DMS153 treated with DMSO at 0.1 percent for 48 hours (cell line): ENCODE data around the gene HSPA9.
"Not testable (repeated sequence)": the region's sequence is repeated elsewhere in the genome, so short reads cannot be mapped to it uniquely, and the experiment has no call there.

Source experiments
- DNase-seq: peaks from one replicate; lab custom pipeline; 2025; ENCODE audit not compliant: unreplicated experiment; lab: John Stamatoyannopoulos, UW

The HSPA9 gene

GRCh38 chr5:138536215-138536614, 39.0 kb downstream of the HSPA9 start:
- DNase-seq, result no peak

DNA sequence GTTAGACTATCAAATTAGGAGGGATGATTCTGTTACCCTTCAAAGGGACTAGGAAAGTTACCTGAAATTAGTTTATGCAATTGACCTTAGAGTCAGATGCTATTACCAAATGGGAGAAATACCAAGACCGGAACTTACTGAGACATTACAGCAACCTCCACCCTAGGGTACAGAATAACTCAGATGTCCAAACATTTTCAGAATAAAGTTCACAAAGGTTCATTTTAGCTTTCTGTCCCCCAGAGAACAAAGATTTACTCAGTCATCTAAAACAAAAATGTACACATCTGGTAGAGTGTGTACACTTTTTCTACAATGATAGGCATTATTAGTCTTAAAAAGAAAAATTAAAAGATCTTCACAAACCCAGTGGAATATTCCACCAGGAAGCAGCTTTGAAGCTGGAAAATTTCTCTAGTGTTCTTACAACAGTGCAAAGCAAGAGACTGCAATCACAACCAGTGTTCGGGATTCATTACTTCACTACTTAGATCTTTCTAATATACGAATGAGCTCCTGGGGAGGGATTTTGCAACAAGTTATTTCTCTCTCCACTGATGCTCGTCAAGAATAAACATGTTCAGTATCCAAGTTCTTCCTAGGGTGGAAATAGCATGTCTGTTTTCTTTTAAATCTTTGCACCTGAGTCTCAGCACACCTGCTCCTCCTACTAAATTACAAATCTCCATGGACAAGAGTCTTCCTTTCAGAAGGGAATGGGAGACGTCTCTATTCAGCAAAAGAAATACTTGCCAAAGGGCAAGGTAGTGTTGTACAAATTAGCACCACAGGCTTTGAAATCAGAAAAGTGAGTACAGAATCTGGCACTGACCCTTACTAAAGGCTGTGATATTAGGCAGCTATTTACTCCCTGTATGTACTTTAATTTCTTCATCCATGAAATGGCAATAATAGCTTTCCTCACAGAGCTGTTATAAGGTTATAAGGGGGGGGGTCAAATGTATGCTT, 40.9 kb downstream of the HSPA9 start:
- no peak for DNase-seq

DNA sequence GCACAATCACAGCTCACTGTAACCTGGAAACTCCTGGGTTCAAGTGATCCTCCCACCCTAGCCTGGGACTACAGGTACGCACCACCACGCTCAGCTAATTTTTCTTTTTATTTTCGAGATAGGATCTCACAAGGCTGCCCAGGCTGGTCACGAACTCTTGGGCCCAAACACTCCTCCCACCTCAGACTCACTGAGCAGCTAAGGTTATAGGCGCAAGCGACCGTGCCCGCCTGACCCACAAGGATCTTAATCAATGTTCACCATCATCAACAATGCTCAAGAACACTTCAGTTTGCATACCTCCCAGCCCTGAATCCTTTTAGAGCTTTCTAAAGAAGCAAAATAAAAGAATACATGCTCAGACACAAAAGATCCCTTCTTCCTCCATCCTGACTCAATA, 45.4 kb downstream of the HSPA9 start:
- no peak for DNase-seq

GRCh38 chr5:138528744-138529469, 46.3 kb downstream of the HSPA9 start:
- no peak for DNase-seq

GRCh38 chr5:138528208-138528607, 47.0 kb downstream of the HSPA9 start:
- DNase-seq, result no peak

- DNase-seq, result no peak
Observed at GRCh38 chr5:138527170-138527569, 48.0 kb downstream of the HSPA9 start.

DNA sequence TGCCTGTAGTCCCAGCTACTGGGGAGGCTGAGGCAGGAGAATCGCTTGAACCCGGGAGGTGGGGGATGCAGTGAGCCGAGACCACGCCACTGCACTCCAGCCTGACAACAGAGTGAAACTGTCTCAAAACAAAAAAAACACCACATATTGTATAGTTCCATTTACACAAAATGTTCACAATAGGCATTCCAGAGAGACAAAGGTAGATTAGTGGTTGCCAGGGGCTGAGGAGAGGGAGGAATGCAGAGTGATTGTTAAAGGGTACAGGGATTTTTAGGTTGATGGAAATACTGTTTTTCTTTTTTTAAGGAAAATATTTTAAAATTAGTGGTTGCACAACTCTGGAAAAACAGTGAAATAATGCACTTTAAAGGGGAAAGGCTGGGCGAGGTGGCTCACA, 51.8 kb downstream of the HSPA9 start:
- DNase-seq, result no peak

DNA sequence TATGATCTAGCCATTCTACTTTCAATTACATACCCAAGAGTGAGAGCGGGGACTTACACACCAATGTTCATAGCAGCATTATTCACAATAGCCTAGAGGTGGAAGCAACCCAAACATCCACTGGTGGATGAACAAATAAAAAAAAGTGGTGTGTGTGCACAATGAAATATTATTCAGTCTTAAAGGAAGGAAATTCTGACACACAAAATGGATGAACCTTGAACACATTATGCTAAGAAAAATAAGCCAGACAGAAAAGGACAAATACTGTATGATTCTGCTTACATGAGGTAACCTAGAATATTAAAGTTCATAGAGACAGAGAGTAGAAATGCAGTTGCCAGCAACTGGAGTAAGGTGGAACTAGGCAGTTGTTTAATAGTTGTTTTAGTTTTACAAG, 54.2 kb downstream of the HSPA9 start:
- DNase-seq, result no peak

- no peak for DNase-seq
Observed at GRCh38 chr5:138517437-138517836, 57.8 kb downstream of the HSPA9 start.

DNA sequence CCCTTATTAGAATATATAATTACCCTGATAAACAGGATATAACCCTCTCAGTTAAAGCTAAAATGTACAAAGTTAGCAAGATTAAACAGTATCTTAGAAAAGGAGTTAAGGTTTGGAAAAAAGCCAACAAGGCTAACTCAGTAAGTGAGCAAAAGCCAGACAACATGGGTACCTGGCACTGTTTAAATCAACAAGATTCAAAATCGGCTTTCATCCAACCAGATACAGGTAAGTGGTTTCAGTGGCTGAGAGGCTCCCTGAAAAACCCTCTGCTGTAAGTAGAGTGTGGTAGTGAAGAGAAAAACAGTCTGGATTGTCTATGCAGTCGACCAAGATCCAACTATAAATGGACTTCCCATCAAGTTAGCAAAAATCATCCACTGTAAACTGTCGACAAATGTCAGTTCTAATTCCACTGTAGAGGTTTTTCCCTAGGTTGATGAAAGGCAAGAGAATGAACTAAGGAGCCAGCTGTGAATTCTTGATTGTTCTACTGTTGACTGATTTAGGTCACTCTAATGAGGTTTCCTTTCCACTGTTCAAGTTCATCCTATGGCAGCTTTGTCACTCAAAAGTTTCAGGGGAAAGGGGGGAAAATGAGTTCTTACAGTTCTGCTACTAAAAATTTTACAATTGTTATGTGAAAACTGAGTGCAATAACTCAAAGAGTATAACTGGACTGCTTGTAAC, 59.5 kb downstream of the HSPA9 start:
- no peak for DNase-seq

GRCh38 chr5:138514021-138514420, 61.2 kb downstream of the HSPA9 start:
- DNase-seq, result no peak

DNA sequence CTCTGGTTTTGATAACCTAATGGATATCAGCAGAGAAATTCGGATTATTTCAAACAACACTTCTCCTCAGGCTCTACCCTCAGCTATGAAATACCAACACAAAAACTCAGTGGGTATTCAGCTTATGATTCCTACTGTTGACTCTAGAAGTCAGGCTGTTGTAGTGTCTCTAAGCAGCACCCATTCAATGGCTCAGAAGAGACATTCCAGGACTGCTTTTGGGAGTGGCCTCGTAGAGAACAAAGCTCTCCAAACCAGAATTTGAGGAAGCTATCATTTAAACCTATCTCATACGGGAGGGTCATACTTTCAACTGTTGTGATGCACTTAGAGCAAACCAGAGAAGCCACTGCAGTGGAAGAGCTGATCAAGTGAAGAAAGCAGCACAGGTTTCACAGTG, 66.2 kb downstream of the HSPA9 start:
- DNase-seq, result no peak

DNA sequence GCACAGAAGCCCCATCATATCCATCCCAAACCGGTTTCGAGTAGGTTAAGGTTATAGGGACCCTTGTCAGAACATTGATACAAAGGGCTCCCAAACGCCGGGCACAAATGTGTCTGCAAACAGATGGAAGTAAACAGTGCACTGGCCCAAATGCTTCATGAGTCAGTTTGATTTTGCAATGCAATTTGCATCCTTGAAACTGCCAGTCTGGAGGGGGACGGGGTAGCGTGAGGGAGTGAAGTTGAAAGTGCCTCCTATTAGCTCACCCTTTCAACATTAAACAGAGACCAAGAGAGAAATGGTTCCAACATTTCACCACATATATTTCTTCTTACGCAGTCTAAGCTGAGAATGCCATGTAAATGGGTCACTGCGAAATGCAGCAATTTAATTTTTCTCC, 67.7 kb downstream of the HSPA9 start:
- not testable (repeated sequence) for DNase-seq

GRCh38 chr5:138506370-138507306, 68.6 kb downstream of the HSPA9 start:
- no peak for DNase-seq

DNA sequence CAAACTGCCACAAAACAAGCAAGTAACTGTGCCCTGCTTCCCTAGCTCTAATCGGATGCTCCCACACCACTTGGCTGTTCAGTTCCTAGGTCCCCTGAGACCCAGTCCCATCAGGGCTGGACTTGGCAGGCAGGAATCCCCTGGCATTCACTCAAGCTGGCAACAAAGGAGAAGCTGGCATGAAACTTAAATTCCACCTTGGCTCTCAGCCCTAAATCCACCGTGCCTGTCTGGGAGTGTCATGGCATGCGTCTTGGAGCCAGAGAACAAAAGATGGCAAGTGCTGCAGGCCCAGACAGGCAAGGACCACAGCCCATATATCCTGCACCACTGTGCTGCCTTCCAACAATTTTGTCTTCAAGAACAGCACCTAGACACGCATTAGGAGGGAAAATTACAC, 70.4 kb downstream of the HSPA9 start:
- DNase-seq, result no peak
